Ovary (tissue), 9 donors: ENCODE data around the gene CTDP1. TPM values are rescaled to one million over a fixed set of nuclear protein-coding genes. Genes with fewer than 3 reads are reported as not detected.

ENCODE experiments used
- DNase-seq, 5 donors: peaks; one replicate each; pipeline ENCODE4 v3.0.0-alpha.2; 2019 to 2020
- H3K27ac ChIP-seq, 2 donors: fragments of 200-600 bp; one replicate each; pipeline versions ENCODE4 v1.5.1 to v1.8.0; 2019 to 2022
- H3K27me3 ChIP-seq: fragments of 200-600 bp; one replicate; pipeline ENCODE4 v1.8.0; 2022
- H3K36me3 ChIP-seq: fragments of 200-600 bp; sonication (generic); one replicate; pipeline ENCODE4 v1.5.1; 2019
- H3K4me1 ChIP-seq: one replicate; pipeline ENCODE4 v1.8.1; 2013; ENCODE audit warnings: mild to moderate bottlenecking, moderate library complexity; ENCODE audit not compliant: insufficient read depth
- H3K4me3 ChIP-seq: fragments of 200-600 bp; sonication (generic); one replicate; pipeline ENCODE4 v1.5.1; 2017
- H3K9me3 ChIP-seq, 2 donors: fragments of 200-600 bp in 1 of 2; sonication (generic) in 1 of 2; one replicate each; pipeline versions ENCODE4 v1.5.1 to v1.8.1; 2013 to 2019; ENCODE audit warnings: mild to moderate bottlenecking in 1 of 2, moderate library complexity in 1 of 2
- CTCF ChIP-seq, 3 donors: fragments of 450-650 bp in 2 of 3; fragments of 200-600 bp in 1 of 3; IDR thresholded peaks; one replicate each; pipeline versions ENCODE4 v1.5.1 to v1.8.0; 2016 to 2022; ENCODE audit warnings: antibody characterized with exemption in 3 of 3, mild to moderate bottlenecking in 1 of 3
- EP300 ChIP-seq: sonication (generic); formaldehyde crosslinking; IDR thresholded peaks from one replicate; pipeline ENCODE4 v1.6.1; 2017; ENCODE audit warnings: antibody characterized with exemption
- POLR2A ChIP-seq: fragments of 450-650 bp; IDR thresholded peaks from one replicate; pipeline ENCODE4 v1.6.1; 2017; ENCODE audit warnings: antibody characterized with exemption, mild to moderate bottlenecking, moderate library complexity
- WGBS, 3 donors: extraction: QIAGEN DNeasy Blood & Tissue Kit in 1 of 3; methylation state at CpG; one replicate each; pipeline versions ENCODE4 v1.1.5 to v1.1.7; 2013 to 2017; 5-methylcytosine and 5-hydroxymethylcytosine counted together
- intact Hi-C, 4 donors: fragments of 100-400 bp; cut with DNase I; formaldehyde crosslinking; loops; one replicate each; pipeline versions ENCODE4 v1.11.0 to v1.15.1; 2022 to 2023
- polyA plus RNA-seq, 2 donors: library from polyadenylated mRNA; stranded (reverse); fragments of 200-250 nt in 1 of 2; fragments of 350-450 nt in 1 of 2; fragmentation: Illumina TruSeq in 1 of 2; extraction: RNeasy Lipid Tissue Mini Kit (QIAGEN cat#74804) in 1 of 2; gene quantifications; one replicate each; pipeline ENCODE4 v1.2.3, GENCODE V29; 2013 to 2014
- total RNA-seq, 7 donors: library from RNA; depleted of rRNA in 2 of 7; stranded (reverse); fragments of >200 nt in 2 of 7; fragmentation: NEBNext Ultra II Directional in 3 of 7; extraction: Animal tissue kit (Norgen Biotek cat#: 25700) in 3 of 7; gene quantifications; one replicate each; pipeline versions ENCODE4 v1.1.0 to v1.2.4, GENCODE V29; 2016 to 2023
- donor health status: DM: no; HTN: no; CAD: no; lungs with moderate emphysema.
- donor health status: DM: no; HTN: no; CAD: no.
- donor health status: Bipolar disorder and iron deficiency.
- donor health status: DM: yes; HTN: yes; CAD: no.
- donor health status: DM: no; HTN: no; CAD: no.
- donor health status: DM: yes; HTN: yes; CAD: no.

CTDP1 gene
- total and polyA plus RNA-seq, 9 donors: 2.5 to 15.2 (median 11.2) TPM

GRCh38 chr18:79779021-79779699, 99.6 kb downstream of the CTDP1 start:
- TF ChIP-seq CTCF (IDR thresholded peaks at IDR 0.05): no peak
- TF ChIP-seq POLR2A: no peak
- no peak for TF ChIP-seq EP300
- Histone ChIP-seq H3K4me3 (no peak overlapping the region), H3K36me3 (no peaks in the 10 kb centered on the region), H3K27ac (no peak overlapping the region), H3K4me1 (no peaks in the 10 kb centered on the region), H3K9me3 (no peaks in the 10 kb centered on the region), H3K27me3 (no peaks in the 10 kb centered on the region)
- intact Hi-C loops: no loop called here
- no peak for DNase-seq
- WGBS, 3 donors: 30 to 61% (median 41%) methylated on average over 29 of the region's 29 CpGs

- intact Hi-C loops: no loop called here
- Histone ChIP-seq H3K36me3 (no peaks in the 10 kb centered on the region), H3K27ac (no peak overlapping the region), H3K27me3 (no peaks in the 10 kb centered on the region), H3K9me3 (no peaks in the 10 kb centered on the region), H3K4me3 (no peak overlapping the region), H3K4me1 (no peaks in the 10 kb centered on the region)
- DNase-seq: no peak
- no peak for TF ChIP-seq EP300
- TF ChIP-seq CTCF (IDR thresholded peaks at IDR 0.05): no peak
- TF ChIP-seq POLR2A: no peak
- WGBS, 3 donors: 78 to 79% (median 78%) methylated on average over 18 of the region's 18 CpGs
These were observed 100.1 kb downstream of the CTDP1 start for GRCh38 chr18:79779700-79780190.

- Histone ChIP-seq H3K4me3 (no peak overlapping the region), H3K9me3 (no peaks in the 10 kb centered on the region), H3K4me1 (no peaks in the 10 kb centered on the region), H3K27ac (no peak overlapping the region), H3K27me3 (no peaks in the 10 kb centered on the region), H3K36me3 (no peaks in the 10 kb centered on the region)
- 87 to 92% (median 91%) methylated on average over 8 of the region's 8 CpGs for WGBS, 3 donors
- DNase-seq: no peak
- intact Hi-C loops: no loop called here
- TF ChIP-seq EP300: no peak
- no peak for TF ChIP-seq CTCF (IDR thresholded peaks at IDR 0.05)
- TF ChIP-seq POLR2A: no peak
These were observed 100.9 kb downstream of the CTDP1 start for GRCh38 chr18:79780547-79780946.

- Histone ChIP-seq H3K9me3 (no peaks in the 10 kb centered on the region), H3K36me3 (no peaks in the 10 kb centered on the region), H3K4me3 (no peak overlapping the region), H3K27me3 (no peaks in the 10 kb centered on the region), H3K4me1 (no peaks in the 10 kb centered on the region), H3K27ac (no peak overlapping the region)
- WGBS, 3 donors: 75 to 77% (median 76%) methylated on average over 17 of the region's 17 CpGs
- TF ChIP-seq POLR2A (no peak), EP300 (no peak), CTCF (IDR thresholded peaks at IDR 0.05) (no peak)
- no peak for DNase-seq
- intact Hi-C loops: no loop called here
These were observed 101.8 kb downstream of the CTDP1 start for GRCh38 chr18:79781331-79781941.
